Stimulated activated effector memory CD8-positive, alpha-beta T cell treated with anti-CD3 and anti-CD28 coated beads, Interleukin-12 subunit alpha, Interleukin-12 subunit beta, amount 100 ng/mL, for 72 hours (primary cell): ENCODE measurements around the gene GALNT2.

Experiments
- ATAC-seq: fragments of 150-1000 bp; cut with Tn5 transposase; 2 replicates; pipeline ENCODE4 v1.10.0; 2021
- DNase-seq, 2 donors: peaks; one replicate each; pipeline ENCODE4 v3.0.0; 2021 to 2022; ENCODE audit warnings: low spot score in 2 of 2
- H3K27ac Mint-ChIP-seq: one replicate; pipeline ENCODE4 v1.8.0; 2022; ENCODE audit warnings: mild to moderate bottlenecking, mixed read lengths
- H3K36me3 Mint-ChIP-seq: one replicate; pipeline ENCODE4 v1.8.0; 2022; ENCODE audit warnings: mild to moderate bottlenecking, mixed read lengths
- H3K4me1 Mint-ChIP-seq: one replicate; pipeline ENCODE4 v1.8.0; 2022; ENCODE audit warnings: mixed read lengths
- H3K4me3 Mint-ChIP-seq: one replicate; pipeline ENCODE4 v1.8.0; 2022; ENCODE audit warnings: mild to moderate bottlenecking, mixed read lengths
- H3K9me3 Mint-ChIP-seq: one replicate; pipeline ENCODE4 v1.8.0; 2022; ENCODE audit warnings: mixed read lengths

GALNT2 gene

DNA sequence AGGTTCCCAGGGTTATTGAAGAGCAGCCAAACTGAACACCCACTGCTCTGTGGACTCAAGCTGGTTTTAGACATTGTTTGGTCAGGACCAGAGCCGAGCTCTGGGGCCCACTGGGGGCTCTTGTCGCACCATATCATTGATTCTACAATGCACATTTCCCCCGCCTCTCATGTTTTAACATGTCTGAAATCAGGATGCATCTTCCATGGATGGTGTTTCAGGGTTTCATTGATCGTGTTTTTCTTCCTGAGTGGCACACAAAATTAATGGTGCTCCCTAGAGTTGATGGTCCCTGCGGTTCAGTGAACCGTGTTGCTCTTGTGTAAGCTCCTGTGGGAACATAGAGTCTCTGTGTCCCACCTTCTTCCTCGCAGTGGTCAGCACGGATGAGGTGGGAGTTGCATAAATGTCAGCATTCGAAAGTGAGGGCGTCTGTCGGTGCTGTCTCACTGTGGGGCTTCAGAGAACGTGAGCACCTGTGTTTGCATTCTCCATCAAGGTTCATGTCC, 38.3 kb downstream of the GALNT2 start:
- H3K4me1 Mint-ChIP-seq: peaks cover 83% of the 10 kb centered on the region
- peaks cover 11% of the 10 kb centered on the region for H3K36me3 Mint-ChIP-seq
- DNase-seq: no peak
- peak overlapping the region; percentile 62 for H3K4me3 Mint-ChIP-seq
- ATAC-seq: no peak
- no peaks in the 10 kb centered on the region for H3K9me3 Mint-ChIP-seq
- H3K27ac Mint-ChIP-seq: peak overlapping the region; percentile 73

DNA sequence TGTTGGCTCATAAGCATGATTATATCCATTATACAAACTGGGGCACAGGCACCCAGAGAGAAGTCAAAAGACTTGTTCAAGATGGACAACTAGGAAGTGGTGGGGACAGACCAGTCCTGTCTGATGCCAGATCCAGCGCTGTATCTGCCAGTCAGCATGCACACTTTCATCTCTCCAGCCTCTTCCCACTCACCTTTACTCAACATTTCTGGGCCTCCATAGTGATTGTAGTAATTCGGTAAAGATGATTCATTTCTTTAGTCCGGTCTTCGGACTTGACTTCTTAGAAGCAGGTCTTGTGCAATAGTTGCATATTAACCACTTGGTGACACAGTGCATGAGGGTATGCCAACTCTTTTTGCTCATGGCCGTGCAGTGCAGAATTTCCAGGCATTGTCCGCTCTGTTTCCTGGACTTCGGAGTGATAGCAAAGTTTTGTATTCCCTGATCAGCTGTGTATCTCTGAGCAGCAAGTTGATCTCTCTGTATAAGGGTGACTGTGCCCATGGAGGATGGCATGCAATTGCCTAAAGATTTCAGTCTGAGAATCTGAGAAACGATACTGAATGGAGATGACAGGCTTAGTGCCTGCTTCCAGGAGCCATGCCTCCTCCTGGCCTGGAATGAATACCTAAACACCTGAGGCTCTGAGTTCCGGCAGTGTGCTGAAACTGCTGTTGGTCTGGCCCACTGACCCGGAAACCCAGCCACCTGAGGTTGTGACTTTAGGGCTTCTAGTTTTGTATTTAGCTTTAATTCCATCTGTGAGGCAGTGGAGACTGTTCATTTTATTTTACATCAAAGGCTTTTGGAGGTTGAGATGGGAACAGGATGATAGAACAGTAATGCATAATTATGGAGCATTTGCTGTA, 39.0 kb downstream of the GALNT2 start:
- peaks cover 89% of the 10 kb centered on the region for H3K4me1 Mint-ChIP-seq
- ATAC-seq (peak; percentile 19), DNase-seq (no peak)
- peak overlapping the region; percentile 62 for H3K4me3 Mint-ChIP-seq
- H3K27ac Mint-ChIP-seq: peak overlapping the region; percentile 73
- H3K9me3 Mint-ChIP-seq: no peaks in the 10 kb centered on the region
- H3K36me3 Mint-ChIP-seq: peaks cover 11% of the 10 kb centered on the region

DNA sequence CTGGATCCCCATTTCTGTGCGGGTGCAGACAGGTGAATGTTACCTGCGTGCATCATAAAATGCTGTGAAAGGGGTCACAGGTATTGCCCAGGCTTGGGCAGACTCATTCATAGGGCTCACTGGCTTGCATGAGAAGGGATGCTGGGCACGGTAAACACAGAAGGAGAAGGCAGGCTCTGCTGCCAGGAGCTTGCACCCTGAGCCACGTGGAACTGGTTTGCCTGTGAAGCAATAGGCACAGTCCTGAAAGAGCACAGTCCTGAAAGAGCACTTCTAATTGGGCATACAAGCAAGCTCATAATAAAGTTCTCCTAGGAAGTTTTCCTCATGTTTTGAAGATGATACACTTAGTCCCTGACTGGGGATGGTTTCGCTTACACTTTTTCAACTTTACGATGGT, 40.9 kb downstream of the GALNT2 start:
- H3K9me3 Mint-ChIP-seq: no peaks in the 10 kb centered on the region
- H3K4me3 Mint-ChIP-seq: no peak overlapping the region
- ATAC-seq: no peak
- peaks cover 11% of the 10 kb centered on the region for H3K36me3 Mint-ChIP-seq
- DNase-seq: no peak
- peaks cover 88% of the 10 kb centered on the region for H3K4me1 Mint-ChIP-seq
- no peak overlapping the region for H3K27ac Mint-ChIP-seq

DNA sequence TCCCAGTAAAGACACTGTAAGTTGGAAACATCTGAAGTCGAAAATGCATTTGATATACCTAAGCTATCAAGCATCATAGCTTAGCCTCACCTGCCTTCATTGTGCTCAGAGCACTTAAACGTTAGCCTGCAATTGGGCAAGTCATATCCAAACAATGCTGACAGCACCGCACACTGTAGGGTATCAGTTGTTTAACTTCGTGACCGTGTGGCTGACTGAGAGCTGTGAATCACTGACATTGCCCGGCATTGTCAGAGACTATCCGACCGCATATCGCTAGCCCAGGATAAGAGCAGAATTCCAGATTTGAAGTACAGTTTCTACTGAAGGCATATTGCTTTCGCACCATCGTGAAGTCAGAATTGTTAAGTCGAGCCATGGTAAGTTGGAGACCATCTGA, 41.5 kb downstream of the GALNT2 start:
- Mint-ChIP-seq H3K9me3 (no peaks in the 10 kb centered on the region), H3K4me1 (peaks cover 88% of the 10 kb centered on the region), H3K36me3 (peaks cover 15% of the 10 kb centered on the region), H3K4me3 (peak overlapping the region; percentile 19), H3K27ac (no peak overlapping the region)
- DNase-seq: no peak
- peak; percentile 17 for ATAC-seq

DNA sequence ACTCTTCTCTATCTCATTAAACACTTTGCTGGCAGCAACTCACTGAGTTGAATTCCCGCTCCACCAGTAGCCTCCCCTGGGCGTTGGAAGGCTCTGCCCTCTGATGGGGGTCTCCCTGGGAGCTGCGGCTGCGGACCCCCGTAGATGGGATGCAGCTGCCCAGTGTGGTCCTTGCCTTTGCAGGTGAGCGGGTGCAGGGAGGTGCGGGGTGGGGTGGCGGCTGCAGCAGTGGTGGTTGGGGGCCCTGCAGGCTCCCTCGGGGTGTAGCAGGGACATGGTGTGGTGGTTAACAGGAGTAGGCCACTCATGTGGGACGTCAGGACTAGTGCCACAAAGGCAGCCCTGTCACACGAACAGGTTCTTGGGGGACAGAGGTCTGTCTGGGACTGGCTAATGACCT, 42.0 kb downstream of the GALNT2 start:
- Mint-ChIP-seq H3K36me3 (peaks cover 19% of the 10 kb centered on the region), H3K4me1 (peaks cover 85% of the 10 kb centered on the region), H3K4me3 (peak overlapping the region; percentile 19)

DNA sequence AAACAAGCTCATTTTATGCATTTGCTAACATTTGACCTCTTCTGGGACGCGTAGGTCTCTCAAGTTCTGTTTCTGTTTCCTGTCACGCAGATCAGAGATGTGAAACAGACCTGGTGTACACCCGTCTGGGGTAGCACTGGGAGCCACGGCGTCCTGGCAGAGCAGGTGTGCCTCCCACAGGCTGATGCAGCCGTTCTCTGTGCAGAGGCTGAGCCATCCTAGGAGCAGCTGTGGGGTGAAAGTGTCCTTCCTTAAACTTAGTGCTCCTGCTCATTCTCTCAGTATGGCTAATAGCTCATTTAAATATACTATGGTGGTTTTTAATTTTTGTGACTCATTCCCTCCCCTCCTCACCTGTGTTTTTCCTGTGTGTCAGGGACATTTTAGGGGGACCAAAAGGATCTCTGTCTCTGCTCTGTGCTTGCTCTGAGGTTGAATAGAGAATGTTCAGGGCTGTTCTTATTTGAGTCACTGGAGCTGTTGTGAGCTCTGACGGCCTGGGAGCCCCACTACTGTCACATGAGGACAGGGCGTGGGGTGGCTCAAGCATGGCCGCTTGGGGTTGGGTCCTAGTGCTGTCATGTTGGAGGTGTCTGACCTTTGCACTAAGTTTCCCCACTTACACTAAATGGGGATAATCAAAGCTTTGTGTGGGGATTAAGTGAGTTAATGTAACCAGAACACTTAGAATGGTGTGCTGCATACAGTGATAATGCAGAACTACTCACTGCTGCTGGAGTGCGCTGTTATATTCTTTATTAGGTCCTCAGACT, 43.0 kb downstream of the GALNT2 start:
- Mint-ChIP-seq H3K27ac (peak overlapping the region; percentile 20), H3K9me3 (no peaks in the 10 kb centered on the region), H3K4me3 (peak overlapping the region; percentile 19), H3K36me3 (peaks cover 17% of the 10 kb centered on the region), H3K4me1 (peaks cover 81% of the 10 kb centered on the region)
- ATAC-seq: peak; percentile 91
- peak; percentile 22 to 76 for DNase-seq

More for the DNA sequence above, 42.0 kb downstream of the GALNT2 start:
- H3K27ac Mint-ChIP-seq: peak overlapping the region; percentile 20
- ATAC-seq (no peak), DNase-seq (no peak)
- no peaks in the 10 kb centered on the region for H3K9me3 Mint-ChIP-seq

DNA sequence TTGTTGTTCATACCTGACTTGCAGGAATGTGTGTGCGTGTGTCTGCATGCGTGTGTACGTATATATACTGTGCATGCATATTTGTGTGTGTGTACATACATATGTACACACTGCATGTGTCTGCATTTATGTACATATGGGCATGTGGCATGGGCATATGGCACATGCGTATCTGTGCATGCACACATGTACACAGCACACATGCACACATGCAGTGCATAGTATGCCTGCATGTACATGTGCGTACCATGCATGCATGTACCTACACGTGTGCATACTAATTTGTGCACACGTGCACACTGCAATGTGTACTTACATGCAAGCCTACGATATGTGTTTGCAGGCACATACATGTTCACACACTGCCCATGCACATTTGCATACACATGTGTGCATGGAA, 43.9 kb downstream of the GALNT2 start:
- peaks cover 76% of the 10 kb centered on the region for H3K4me1 Mint-ChIP-seq
- H3K9me3 Mint-ChIP-seq: no peaks in the 10 kb centered on the region
- peaks cover 17% of the 10 kb centered on the region for H3K36me3 Mint-ChIP-seq
- ATAC-seq (no peak), DNase-seq (no peak)
- no peak overlapping the region for H3K27ac Mint-ChIP-seq
- no peak overlapping the region for H3K4me3 Mint-ChIP-seq

DNA sequence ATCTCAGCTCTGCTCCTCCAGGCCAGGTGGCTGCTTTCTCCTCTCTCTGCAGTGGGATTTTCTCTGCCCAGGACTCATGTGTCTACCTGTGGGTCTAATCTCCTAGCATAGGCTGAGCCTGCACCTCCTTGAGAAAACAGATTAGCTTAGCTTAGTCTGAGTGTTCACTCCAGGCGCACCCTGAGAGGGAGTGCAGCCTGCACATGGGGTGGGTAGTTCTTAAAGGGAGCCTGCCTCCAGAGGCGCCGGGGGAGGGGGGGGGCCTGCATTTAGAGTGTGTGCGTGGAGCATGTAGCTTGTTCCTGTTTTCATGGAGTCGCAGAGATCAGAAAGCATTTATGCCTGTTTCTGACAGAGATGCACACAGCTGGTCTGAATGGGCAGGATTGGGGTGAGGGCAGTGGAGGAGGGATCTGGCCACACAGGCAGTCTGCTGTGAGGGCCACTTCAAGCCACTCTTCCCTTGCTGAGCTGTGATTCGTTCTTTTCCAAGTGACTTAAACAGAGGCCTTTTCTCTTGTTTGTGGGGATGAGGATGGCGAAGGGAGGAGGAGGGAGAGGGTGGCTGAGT, 45.2 kb downstream of the GALNT2 start:
- Mint-ChIP-seq H3K36me3 (peaks cover 14% of the 10 kb centered on the region), H3K4me3 (no peak overlapping the region), H3K4me1 (peaks cover 69% of the 10 kb centered on the region), H3K27ac (peak overlapping the region; percentile 51), H3K9me3 (no peaks in the 10 kb centered on the region)
- ATAC-seq (no peak), DNase-seq (no peak)

DNA sequence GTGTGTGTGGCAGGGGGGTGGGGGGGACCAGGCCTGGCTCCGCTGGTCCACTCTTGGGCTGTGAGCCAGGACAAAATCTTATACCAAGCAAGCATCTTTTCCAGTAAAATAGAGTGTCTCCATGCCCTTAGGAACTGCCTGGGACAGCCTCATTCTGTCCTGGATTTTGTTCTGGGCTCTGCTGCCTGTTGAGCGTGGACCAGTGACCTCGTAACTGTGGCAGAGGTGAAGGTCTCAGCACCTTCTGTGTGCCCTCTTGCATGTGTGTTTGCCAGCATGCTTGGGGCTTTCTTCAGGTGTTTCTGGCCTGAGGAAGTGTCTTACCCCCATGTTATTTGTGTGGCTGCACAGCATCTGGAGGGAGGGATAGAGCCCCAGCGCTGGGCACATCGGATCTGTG, 45.7 kb downstream of the GALNT2 start:
- H3K27ac Mint-ChIP-seq: peak overlapping the region; percentile 51
- ATAC-seq (no peak), DNase-seq (no peak)
- H3K4me3 Mint-ChIP-seq: no peak overlapping the region
- H3K9me3 Mint-ChIP-seq: no peaks in the 10 kb centered on the region
- peaks cover 12% of the 10 kb centered on the region for H3K36me3 Mint-ChIP-seq
- H3K4me1 Mint-ChIP-seq: peaks cover 69% of the 10 kb centered on the region

DNA sequence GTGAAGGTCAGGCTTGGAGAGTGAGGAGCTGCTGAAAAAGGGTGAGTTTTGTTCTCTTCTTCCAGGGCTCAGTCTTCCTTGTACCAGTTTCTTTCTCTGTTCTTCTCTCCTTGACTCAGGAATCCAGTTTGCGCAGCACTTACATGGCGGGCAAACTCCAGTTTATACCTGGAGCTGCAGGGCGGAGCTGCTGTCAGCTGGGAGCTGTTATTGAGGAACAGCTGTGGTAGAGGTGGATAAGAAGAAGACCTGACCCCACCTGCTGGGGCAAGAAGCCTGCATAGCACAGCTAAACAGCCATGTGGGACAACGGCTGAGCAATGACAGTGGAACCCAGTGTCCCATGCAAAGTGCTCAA, 46.2 kb downstream of the GALNT2 start:
- Mint-ChIP-seq H3K36me3 (peaks cover 12% of the 10 kb centered on the region), H3K9me3 (no peaks in the 10 kb centered on the region), H3K27ac (no peak overlapping the region), H3K4me1 (peaks cover 69% of the 10 kb centered on the region), H3K4me3 (no peak overlapping the region)
- no peak for DNase-seq
- ATAC-seq: no peak

DNA sequence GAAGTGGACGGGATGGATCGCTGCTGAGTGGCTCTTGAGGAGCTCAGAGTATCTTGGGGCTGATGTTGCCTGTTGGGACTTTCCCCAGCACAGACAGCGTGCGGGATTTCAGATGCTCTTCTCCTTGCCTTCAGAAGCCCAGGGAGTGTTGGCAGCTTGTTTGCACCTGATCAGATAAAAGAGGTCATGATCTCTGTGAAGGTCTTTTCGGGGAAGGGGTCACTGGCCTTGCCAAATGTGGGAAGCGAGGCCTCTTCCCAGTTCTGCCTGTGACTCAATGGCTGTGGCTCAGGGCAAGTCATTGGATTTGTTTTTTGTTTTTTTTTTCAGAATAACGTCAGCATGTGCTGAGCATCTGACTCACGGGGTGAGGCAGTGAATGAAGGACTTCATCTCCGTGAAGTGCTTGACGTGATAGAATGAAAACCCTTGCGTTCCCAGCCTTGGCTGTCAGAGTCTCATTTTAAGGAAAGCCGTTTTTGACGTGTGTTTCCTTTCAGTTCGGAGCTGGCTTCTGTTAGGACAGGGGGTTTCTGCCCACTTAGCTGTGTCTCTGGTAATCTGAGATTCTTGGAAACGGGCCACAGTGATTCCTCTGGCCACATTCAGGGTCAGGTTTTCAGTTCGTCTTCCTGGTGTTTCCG, 46.7 kb downstream of the GALNT2 start:
- ATAC-seq (no peak), DNase-seq (no peak)
- H3K9me3 Mint-ChIP-seq: no peaks in the 10 kb centered on the region
- no peak overlapping the region for H3K27ac Mint-ChIP-seq
- peaks cover 69% of the 10 kb centered on the region for H3K4me1 Mint-ChIP-seq
- H3K4me3 Mint-ChIP-seq: no peak overlapping the region
- H3K36me3 Mint-ChIP-seq: peaks cover 12% of the 10 kb centered on the region

DNA sequence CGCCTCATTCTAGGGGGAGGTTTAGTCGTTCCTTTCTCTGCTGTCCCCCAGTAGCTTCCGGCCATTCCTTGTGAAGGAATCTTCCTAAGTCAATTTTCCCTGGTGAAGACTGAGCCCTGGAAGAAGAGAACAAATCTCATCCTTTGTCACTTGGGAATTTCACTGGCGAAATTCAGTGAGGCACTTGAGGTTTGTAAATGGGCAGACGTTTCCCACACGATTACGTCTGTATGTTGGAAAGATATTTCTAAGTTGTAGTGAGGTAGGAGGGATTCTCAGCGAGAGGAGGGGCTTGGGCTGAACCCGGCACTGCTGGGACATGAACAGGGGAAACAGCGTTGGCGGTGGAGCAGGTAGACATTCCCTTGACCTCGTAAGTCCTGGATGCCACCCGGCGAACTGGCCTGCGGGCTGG, 47.2 kb downstream of the GALNT2 start:
- Mint-ChIP-seq H3K36me3 (peaks cover 12% of the 10 kb centered on the region), H3K4me3 (no peak overlapping the region), H3K9me3 (no peaks in the 10 kb centered on the region), H3K4me1 (peaks cover 67% of the 10 kb centered on the region), H3K27ac (no peak overlapping the region)
- no peak for ATAC-seq
- no peak for DNase-seq

DNA sequence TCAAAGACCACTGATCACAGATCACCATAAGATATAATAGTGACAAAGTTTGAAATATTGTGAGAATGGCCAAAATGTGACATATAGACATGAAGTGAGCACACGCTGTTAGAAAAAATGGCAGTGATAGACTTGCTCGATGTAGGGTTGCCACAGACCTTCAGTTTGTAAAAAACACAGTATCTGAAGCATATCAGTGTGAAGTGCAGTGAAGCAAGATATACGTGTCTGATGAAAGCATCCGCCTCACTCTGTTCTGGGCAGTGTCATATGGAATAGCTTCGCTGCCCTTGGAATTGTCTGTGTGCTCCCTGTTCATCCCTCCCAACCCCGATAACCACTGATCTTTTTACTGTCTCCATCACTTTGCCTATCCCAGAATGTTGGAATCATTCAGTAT, 50.7 kb downstream of the GALNT2 start:
- Mint-ChIP-seq H3K36me3 (peaks cover 12% of the 10 kb centered on the region), H3K27ac (no peak overlapping the region), H3K4me3 (no peak overlapping the region), H3K4me1 (peaks cover 70% of the 10 kb centered on the region), H3K9me3 (no peaks in the 10 kb centered on the region)
- no peak for ATAC-seq
- no peak for DNase-seq

DNA sequence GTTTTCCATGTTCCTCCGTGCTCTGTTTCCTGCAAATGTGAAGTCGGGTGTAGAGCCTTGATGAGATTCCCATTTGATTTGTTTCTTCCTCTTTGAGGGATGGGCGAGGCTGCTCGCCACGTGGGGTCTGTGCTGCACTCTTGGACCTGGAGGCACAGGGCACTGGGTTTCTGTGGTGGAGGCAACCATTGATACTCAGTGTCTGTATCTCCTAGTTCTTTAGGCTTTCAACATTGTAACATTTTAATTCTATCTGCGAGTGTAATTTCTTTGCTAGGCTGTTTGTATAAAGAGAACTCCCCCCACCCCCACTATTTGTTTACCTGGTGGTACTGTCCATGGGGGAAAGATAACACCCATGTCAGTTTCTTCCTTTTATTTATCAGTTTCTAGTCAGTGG, 52.3 kb downstream of the GALNT2 start:
- Mint-ChIP-seq H3K9me3 (no peaks in the 10 kb centered on the region), H3K4me1 (peaks cover 71% of the 10 kb centered on the region), H3K4me3 (no peak overlapping the region), H3K36me3 (peaks cover under 1% of the 10 kb centered on the region), H3K27ac (no peak overlapping the region)
- ATAC-seq (no peak), DNase-seq (no peak)

DNA sequence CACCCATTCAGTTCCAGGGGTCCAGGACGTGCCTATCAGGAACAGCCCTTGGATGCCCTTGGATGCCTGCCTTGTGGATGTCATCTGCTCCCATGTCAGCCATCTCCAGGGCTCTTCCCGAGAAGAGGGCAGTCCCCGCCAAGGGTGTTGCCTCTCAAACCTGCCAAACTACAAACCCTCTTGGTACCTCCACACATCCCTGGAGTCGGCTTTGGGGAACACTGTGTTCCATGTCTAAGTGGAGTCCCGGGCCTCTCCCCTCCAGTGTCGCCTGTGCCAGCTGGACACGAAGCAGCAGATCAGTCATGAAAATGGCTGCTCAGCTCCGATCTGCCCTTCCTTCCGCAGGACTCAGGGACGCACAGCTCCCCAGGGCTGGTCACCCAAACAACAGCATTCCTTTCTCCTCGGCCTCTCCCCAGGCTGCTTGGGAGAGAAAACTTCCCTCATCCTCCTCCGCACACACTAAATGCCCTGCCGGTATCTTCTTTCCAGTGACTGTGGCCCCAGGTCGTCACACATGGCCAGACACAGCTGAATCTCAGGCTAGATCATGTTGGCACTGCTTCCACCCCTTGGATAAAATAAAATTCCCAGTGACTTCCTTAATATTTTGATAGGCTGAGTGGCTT, 53.4 kb downstream of the GALNT2 start:
- peaks cover 79% of the 10 kb centered on the region for H3K4me1 Mint-ChIP-seq
- no peaks in the 10 kb centered on the region for H3K36me3 Mint-ChIP-seq
- ATAC-seq: no peak
- no peaks in the 10 kb centered on the region for H3K9me3 Mint-ChIP-seq
- H3K27ac Mint-ChIP-seq: no peak overlapping the region
- no peak overlapping the region for H3K4me3 Mint-ChIP-seq
- no peak for DNase-seq
